OCI-LY7 (cell line): ENCODE measurements around the gene STAT5B. TPM values are rescaled to one million over a fixed set of nuclear protein-coding genes. Genes with fewer than 3 reads are reported as not detected.

ENCODE experiments used
- BruUV-seq: library from RNA; stranded (reverse); fragments of 400-500 nt; replicated peaks from 2 replicates; lab custom pipeline; 2021; lab: Mats Ljungman, UMichigan
- CTCF ChIA-PET: fragments of 300-600 bp; sonication (Branson Sonifier 250); formaldehyde crosslinking; loops from one replicate; lab custom pipeline; 2022; ENCODE audit warnings: antibody characterized with exemption; ENCODE audit not compliant: unreplicated experiment; lab: Charles Lee
- POLR2A ChIA-PET: fragments of 300-600 bp; sonication (Branson Sonifier 250); formaldehyde crosslinking; loops from one replicate; lab custom pipeline; 2022; ENCODE audit warnings: antibody characterized with exemption; lab: Charles Lee
- DNase-seq: peaks from one replicate; pipeline ENCODE4 v3.0.0-alpha.2; 2015; ENCODE audit warnings: low spot score
- H2AFZ ChIP-seq: fragments of 200-600 bp; sonication (generic), shearing (Covaris generic); 2 replicates; pipeline ENCODE4 v1.6.1; 2014; ENCODE audit warnings: mild to moderate bottlenecking, antibody characterized with exemption, low read length, moderate library complexity
- H3K27ac ChIP-seq: fragments of 200-600 bp; sonication (generic); 2 replicates; pipeline ENCODE4 v1.5.1; 2014; ENCODE audit warnings: mixed run types, low read depth, mild to moderate bottlenecking, moderate library complexity, low read length, inconsistent platforms; ENCODE audit not compliant: poor library complexity, severe bottlenecking
- H3K36me3 ChIP-seq: fragments of 200-600 bp; sonication (generic); 2 replicates; pipeline ENCODE4 v1.6.1; 2014; ENCODE audit warnings: mild to moderate bottlenecking, antibody characterized with exemption, low read length, moderate library complexity, mixed read lengths; ENCODE audit not compliant: insufficient read depth
- H3K4me1 ChIP-seq: fragments of 200-600 bp; sonication (generic); 2 replicates; pipeline ENCODE4 v1.5.1; 2014; ENCODE audit warnings: mild to moderate bottlenecking, low read length; ENCODE audit not compliant: insufficient read depth, poor library complexity, severe bottlenecking
- H3K4me2 ChIP-seq: fragments of 200-600 bp; sonication (generic); 2 replicates; pipeline ENCODE4 v1.6.1; 2014; ENCODE audit warnings: mild to moderate bottlenecking, low read length
- H3K4me3 ChIP-seq: fragments of 200-600 bp; sonication (generic); 2 replicates; pipeline ENCODE4 v1.5.1; 2014; ENCODE audit warnings: mild to moderate bottlenecking, low read depth, low read length; ENCODE audit not compliant: poor library complexity, severe bottlenecking
- H3K79me2 ChIP-seq: fragments of 200-600 bp; sonication (generic); 2 replicates; pipeline ENCODE4 v1.6.1; 2016; ENCODE audit warnings: low read depth, mild to moderate bottlenecking, low read length, moderate library complexity, mixed read lengths; ENCODE audit not compliant: insufficient read depth
- H3K9me2 ChIP-seq: fragments of 200-600 bp; sonication (generic); 2 replicates; pipeline ENCODE4 v1.6.1; 2016; ENCODE audit warnings: mild to moderate bottlenecking, low read length, mixed read lengths; ENCODE audit not compliant: insufficient read depth
- H3K9me3 ChIP-seq: fragments of 200-600 bp; sonication (generic); 2 replicates; pipeline ENCODE4 v1.6.1; 2014; ENCODE audit warnings: mild to moderate bottlenecking, mixed run types, low read length, mixed read lengths
- H4K20me1 ChIP-seq: fragments of 200-600 bp; sonication (generic); 2 replicates; pipeline ENCODE4 v1.6.1; 2014; ENCODE audit warnings: mild to moderate bottlenecking, antibody characterized with exemption, low read length, moderate library complexity, mixed read lengths; ENCODE audit not compliant: insufficient read depth
- CTCF ChIP-seq: fragments of 200-600 bp; sonication (generic); conservative IDR thresholded peaks from 2 replicates; pipeline ENCODE4 v1.5.1; 2014; ENCODE audit warnings: mild to moderate bottlenecking, antibody characterized with exemption, low read length, moderate library complexity, mixed read lengths
- EZH2phosphoT487 ChIP-seq: fragments of 200-600 bp; sonication (generic); IDR thresholded peaks from 2 replicates; pipeline ENCODE4 v1.6.1; 2018; ENCODE audit warnings: low read depth, borderline replicate concordance, mild to moderate bottlenecking, mixed run types, antibody characterized with exemption, low read length, moderate library complexity, mixed read lengths
- intact Hi-C: fragments of 100-400 bp; cut with micrococcal nuclease; formaldehyde crosslinking; loops from one replicate; pipeline ENCODE4 v1.10.0; 2022; ENCODE audit not compliant: unreplicated experiment
- total RNA-seq, 2 experiments: library from RNA; depleted of rRNA in 1 of 2; stranded (reverse); fragments of >200 nt in 1 of 2; shearing (Covaris generic) in 1 of 2; gene quantifications; 2 replicates each; pipeline ENCODE4 v1.2.3, GENCODE V29; 2014 to 2022

Gene STAT5B
- total RNA-seq, 2 experiments from 2014 or later: 33.3 to 46.7 TPM

DNA sequence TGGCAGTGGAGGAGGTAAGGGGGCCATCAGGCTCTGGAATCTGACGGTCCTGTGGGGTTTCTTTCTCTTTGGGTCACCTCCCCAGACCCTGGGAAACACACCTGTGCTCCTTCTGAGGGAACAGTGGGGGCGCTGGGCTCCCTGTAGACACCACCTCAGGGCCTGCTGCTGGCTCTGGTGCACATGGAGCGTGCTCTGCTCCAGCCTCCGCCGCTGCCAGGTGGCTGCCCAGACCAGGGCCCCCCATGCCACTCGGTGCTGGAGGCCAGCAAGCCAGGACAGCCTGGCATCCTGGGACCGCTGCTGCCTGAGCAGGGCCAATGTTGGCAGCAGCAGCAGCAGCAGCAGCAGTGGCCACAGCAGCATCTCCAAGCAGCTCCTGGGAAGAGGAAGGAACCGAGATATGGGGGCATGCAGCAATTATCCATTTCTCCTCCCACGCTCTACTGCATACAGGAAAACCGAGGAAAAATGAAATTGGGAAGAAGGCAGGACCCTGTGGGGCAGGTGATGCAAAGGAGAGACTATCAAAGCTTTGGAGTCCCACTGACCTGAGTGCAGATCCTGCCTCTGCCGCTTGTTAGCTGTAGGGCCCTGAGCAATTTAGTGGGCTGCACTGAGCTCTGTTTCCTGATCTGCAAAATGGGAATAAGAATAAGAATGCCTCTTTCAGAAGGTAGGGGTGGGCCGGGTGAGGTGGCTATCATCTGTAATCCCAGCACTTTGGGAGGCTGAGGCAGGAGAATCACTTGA, 82.8 kb downstream of the STAT5B start:
- peak overlapping the region; percentile 86; the same call in 1 of the 2 replicates for H2AFZ ChIP-seq
- TF ChIP-seq EZH2phosphoT487 (no peak), CTCF (peak; percentile 56)
- H3K9me2 ChIP-seq: no peaks in the 10 kb centered on the region
- peak overlapping the region; percentile 44 for H3K27ac ChIP-seq
- H3K9me3 ChIP-seq: no peaks in the 10 kb centered on the region
- ChIA-PET CTCF (no interaction called here), POLR2A (interaction anchor here (0.9 to 1.2 kb wide), 3 partner anchors 8 to 78 kb away, joined by 3 to 4 read pairs (median 3); partner anchors contain the start of gene HCRT)
- BruUV-seq: no TSS peak
- intact Hi-C loops: no loop called here
- H3K4me2 ChIP-seq: peak overlapping the region; percentile 96
- H3K36me3 ChIP-seq: no peaks in the 10 kb centered on the region
- peak overlapping the region; percentile 72 for H3K4me3 ChIP-seq
- H4K20me1 ChIP-seq: no peaks in the 10 kb centered on the region
- peaks cover 12% of the 10 kb centered on the region for H3K4me1 ChIP-seq
- DNase-seq: peak; percentile 28
- no peaks in the 10 kb centered on the region; the same call in none of the 2 replicates for H3K79me2 ChIP-seq

- H3K4me3 ChIP-seq: peak overlapping the region; percentile 72
- ChIA-PET CTCF (no interaction called here), POLR2A (no interaction called here)
- H3K27ac ChIP-seq: no peak overlapping the region
- no peaks in the 10 kb centered on the region for H3K36me3 ChIP-seq
- H3K4me1 ChIP-seq: peaks cover 12% of the 10 kb centered on the region
- no peak overlapping the region for H2AFZ ChIP-seq
- peak overlapping the region; percentile 96 for H3K4me2 ChIP-seq
- TF ChIP-seq CTCF: no peak
- no peak for TF ChIP-seq EZH2phosphoT487
- no peaks in the 10 kb centered on the region for H3K9me2 ChIP-seq
- no peaks in the 10 kb centered on the region for H4K20me1 ChIP-seq
- DNase-seq: no peak
- intact Hi-C loops: no loop called here
- H3K9me3 ChIP-seq: no peaks in the 10 kb centered on the region
- no peaks in the 10 kb centered on the region; the same call in none of the 2 replicates for H3K79me2 ChIP-seq
- BruUV-seq: no TSS peak
Observed at GRCh38 chr17:42192189-42193126, 83.7 kb downstream of the STAT5B start.
